Measurements from ENCODE around the gene NFILZ. TPM values are rescaled to one million over a fixed set of nuclear protein-coding genes. Genes with fewer than 3 reads are reported as not detected.
A peak's percentile ranks its signal among the peaks of the same experiment; 100 is the strongest.

Gene NFILZ
- total and polyA plus RNA-seq, 2 donors (not counting 1 experiment from before 2014, with no cell fraction given) = not detected

- H3K27ac ChIP-seq (ENCODE audit: insufficient read depth, low read length) = no peak overlapping the region
- no peak overlapping the region for H3K9ac ChIP-seq (ENCODE audit: insufficient read depth, low read length)
- H4K20me1 ChIP-seq (ENCODE audit: control insufficient read depth, extremely low read depth, insufficient read depth, low read length) = no peaks in the 10 kb centered on the region
- no peak overlapping the region for H3K4me3 ChIP-seq (replicated peaks in 1 of 4; ENCODE audit: control extremely low read depth in 1 of 4, insufficient read depth in 1 of 4, low read depth in 3 of 4, low read length in 4 of 4)
- H3K9me3 ChIP-seq (ENCODE audit: control insufficient read depth, insufficient read depth, low read depth, low read length) = no peaks in the 10 kb centered on the region
- DNase-seq (ENCODE audit: low read depth in 2 of 2) = peak in 1 of 2 donors; percentile 35
- H3K27me3 ChIP-seq (ENCODE audit: control insufficient read depth, insufficient read depth, low read length) = no peaks in the 10 kb centered on the region
- no peaks in the 10 kb centered on the region for H3K79me2 ChIP-seq (ENCODE audit: control insufficient read depth, insufficient read depth, low read length)
- no peaks in the 10 kb centered on the region for H3K36me3 ChIP-seq (ENCODE audit: control insufficient read depth, insufficient read depth, low read length)
- H3K4me2 ChIP-seq (ENCODE audit: extremely low read depth, insufficient read depth, low read length) = no peak overlapping the region
- H3K4me1 ChIP-seq (ENCODE audit: control insufficient read depth, extremely low read depth, insufficient read depth, low read length) = peaks cover 7% of the 10 kb centered on the region
- TF ChIP-seq CTCF (conservative IDR thresholded peaks at IDR 0.05 in 1 of 2, IDR thresholded peaks at IDR 0.05 in 1 of 2; ENCODE audit: low read depth in 1 of 2, low read length in 2 of 2) = no peak
- TF ChIP-seq EZH2 (IDR thresholded peaks at IDR 0.05; ENCODE audit: low read length, missing control alignments) = no peak
- no peak overlapping the region for H2AFZ ChIP-seq (ENCODE audit: low read length)
Observed at GRCh38 chr19:8611391-8611876, 19.0 kb upstream of the NFILZ start.

DNA sequence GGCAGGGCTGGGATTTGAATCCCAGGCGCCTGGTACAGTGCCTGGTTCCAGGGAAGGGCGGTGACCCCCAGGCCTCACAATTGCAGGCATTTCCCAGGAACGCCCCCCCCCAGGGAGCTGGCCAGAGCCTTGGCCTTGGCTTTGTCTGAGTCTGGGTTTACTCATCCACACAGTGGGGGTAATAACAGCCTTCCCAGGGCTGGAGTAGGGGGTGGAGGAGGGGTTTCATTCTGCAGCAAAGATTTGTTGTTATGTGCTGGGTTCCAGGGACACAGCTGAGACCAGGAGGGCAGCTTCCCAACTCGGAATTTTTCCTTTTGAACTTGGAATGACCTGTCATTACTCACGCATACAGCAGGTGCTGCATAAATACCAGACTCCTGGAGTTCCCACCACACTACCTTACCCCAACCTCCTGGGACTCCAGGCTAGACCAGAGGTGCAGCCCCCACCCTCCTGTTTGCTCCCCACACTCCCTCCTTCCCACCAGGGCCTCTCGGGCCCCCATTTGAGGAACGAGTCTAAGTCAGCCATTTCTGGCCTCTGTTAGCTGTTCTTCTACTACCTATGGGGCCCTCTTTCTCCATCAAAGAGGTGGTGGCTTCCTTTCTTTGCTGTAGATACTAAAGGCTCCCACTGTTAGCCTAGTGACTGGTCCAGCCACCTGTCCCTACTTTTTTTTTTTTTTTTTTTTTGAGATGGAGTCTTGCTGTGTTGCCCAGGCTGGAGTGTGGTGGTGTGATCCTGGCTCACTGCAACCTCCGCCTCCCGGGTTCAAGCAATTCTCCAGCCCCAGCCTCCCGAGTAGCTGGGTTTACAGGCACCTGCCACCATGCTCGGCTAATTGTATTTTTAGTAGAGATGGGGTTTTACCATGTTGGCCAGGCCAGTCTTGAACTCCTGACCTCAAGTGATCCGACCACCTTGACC, 18.3 kb upstream of the NFILZ start:
- Histone ChIP-seq H3K9me3 (ENCODE audit: control insufficient read depth, insufficient read depth, low read depth, low read length) (no peaks in the 10 kb centered on the region), H3K4me3 (replicated peaks in 1 of 4; ENCODE audit: control extremely low read depth in 1 of 4, insufficient read depth in 1 of 4, low read depth in 3 of 4, low read length in 4 of 4) (no peak overlapping the region), H3K4me2 (ENCODE audit: extremely low read depth, insufficient read depth, low read length) (no peak overlapping the region), H4K20me1 (ENCODE audit: control insufficient read depth, extremely low read depth, insufficient read depth, low read length) (no peaks in the 10 kb centered on the region), H3K27me3 (ENCODE audit: control insufficient read depth, insufficient read depth, low read length) (no peaks in the 10 kb centered on the region), H3K27ac (ENCODE audit: insufficient read depth, low read length) (no peak overlapping the region), H3K79me2 (ENCODE audit: control insufficient read depth, insufficient read depth, low read length) (no peaks in the 10 kb centered on the region), H3K9ac (ENCODE audit: insufficient read depth, low read length) (no peak overlapping the region), H2AFZ (ENCODE audit: low read length) (no peak overlapping the region), H3K36me3 (ENCODE audit: control insufficient read depth, insufficient read depth, low read length) (no peaks in the 10 kb centered on the region), H3K4me1 (ENCODE audit: control insufficient read depth, extremely low read depth, insufficient read depth, low read length) (peaks cover 7% of the 10 kb centered on the region)
- TF ChIP-seq EZH2 (IDR thresholded peaks at IDR 0.05; ENCODE audit: low read length, missing control alignments) (no peak), CTCF (conservative IDR thresholded peaks at IDR 0.05 in 1 of 2, IDR thresholded peaks at IDR 0.05 in 1 of 2; ENCODE audit: low read depth in 1 of 2, low read length in 2 of 2) (no peak)
- peak; percentile 39 to 95 for DNase-seq (ENCODE audit: low read depth in 2 of 2)

- TF ChIP-seq CTCF (conservative IDR thresholded peaks at IDR 0.05 in 1 of 2, IDR thresholded peaks at IDR 0.05 in 1 of 2; ENCODE audit: low read depth in 1 of 2, low read length in 2 of 2) (no peak), EZH2 (IDR thresholded peaks at IDR 0.05; ENCODE audit: low read length, missing control alignments) (no peak)
- Histone ChIP-seq H3K4me3 (replicated peaks in 1 of 4; ENCODE audit: control extremely low read depth in 1 of 4, insufficient read depth in 1 of 4, low read depth in 3 of 4, low read length in 4 of 4) (no peak overlapping the region), H3K79me2 (ENCODE audit: control insufficient read depth, insufficient read depth, low read length) (no peaks in the 10 kb centered on the region), H4K20me1 (ENCODE audit: control insufficient read depth, extremely low read depth, insufficient read depth, low read length) (no peaks in the 10 kb centered on the region), H3K36me3 (ENCODE audit: control insufficient read depth, insufficient read depth, low read length) (no peaks in the 10 kb centered on the region), H3K27me3 (ENCODE audit: control insufficient read depth, insufficient read depth, low read length) (no peaks in the 10 kb centered on the region), H2AFZ (ENCODE audit: low read length) (no peak overlapping the region), H3K9me3 (ENCODE audit: control insufficient read depth, insufficient read depth, low read depth, low read length) (no peaks in the 10 kb centered on the region), H3K27ac (ENCODE audit: insufficient read depth, low read length) (no peak overlapping the region), H3K4me1 (ENCODE audit: control insufficient read depth, extremely low read depth, insufficient read depth, low read length) (peaks cover 7% of the 10 kb centered on the region), H3K4me2 (ENCODE audit: extremely low read depth, insufficient read depth, low read length) (no peak overlapping the region), H3K9ac (ENCODE audit: insufficient read depth, low read length) (no peak overlapping the region)
- DNase-seq (ENCODE audit: low read depth in 2 of 2) = peak in 1 of 2 donors; percentile 31
Observed at GRCh38 chr19:8612807-8613171, 17.6 kb upstream of the NFILZ start.
